ENCODE measurements around the gene CREB3L2. TPM values are rescaled to one million over a fixed set of nuclear protein-coding genes. Genes with fewer than 3 reads are reported as not detected.

The CREB3L2 gene
- total and polyA plus RNA-seq, 2 of the 13 experiments (the other 11 are each of a cell fraction or from before 2014, with no cell fraction given) = 22.1 to 41.1 TPM

DNA sequence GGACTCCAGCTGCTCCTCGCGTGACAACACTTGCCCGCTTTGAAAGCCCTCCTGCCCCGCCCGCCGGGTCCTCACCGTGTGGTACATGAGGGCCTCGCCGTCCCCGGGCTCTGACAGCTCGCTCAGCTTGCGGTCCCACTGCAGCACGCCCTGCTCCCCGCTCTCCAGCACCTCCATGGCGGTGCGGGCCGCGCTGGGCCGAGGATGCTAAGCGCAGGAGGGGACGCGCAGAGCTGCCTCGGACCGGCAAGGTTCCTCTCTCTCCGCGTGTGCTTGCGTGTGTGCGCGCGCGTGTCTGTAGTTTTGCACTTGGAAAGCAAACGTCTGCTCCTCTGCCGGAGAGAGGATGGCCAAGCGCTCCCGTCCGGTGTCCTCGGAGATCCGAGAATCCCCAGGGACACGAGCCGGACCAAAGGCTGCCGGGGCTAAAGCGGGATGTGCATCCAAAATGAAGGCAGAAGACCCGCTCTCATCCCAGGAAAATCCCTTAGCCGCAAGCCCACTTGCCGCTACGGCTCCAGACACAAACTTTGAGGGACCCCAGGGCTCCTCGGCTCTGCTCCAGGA, at the start of gene CREB3L2 (continued):
- TF ChIP-seq ZNF512B (CRISPR knock-in tag; IDR thresholded peaks at IDR 0.05; ENCODE audit: borderline replicate concordance) (no peak), MLX (CRISPR knock-in tag; IDR thresholded peaks at IDR 0.05) (no peak), DNMT3B (CRISPR knock-in tag; conservative IDR thresholded peaks at IDR 0.05) (no peak), KMT2A (CRISPR knock-in tag; IDR thresholded peaks at IDR 0.05) (no peak), ZNF496 (CRISPR knock-in tag; IDR thresholded peaks at IDR 0.05; ENCODE audit: insufficient replicate concordance) (no peak), HOXA3 (CRISPR knock-in tag; IDR thresholded peaks at IDR 0.05) (peak; percentile 22; the same call in 1 of the 2 replicates), MIXL1 (CRISPR knock-in tag; IDR thresholded peaks at IDR 0.05) (no peak), HMGA1 (CRISPR knock-in tag; conservative IDR thresholded peaks at IDR 0.05) (no peak), BATF2 (CRISPR knock-in tag; IDR thresholded peaks at IDR 0.05) (no peak), PHF8 (CRISPR knock-in tag; IDR thresholded peaks at IDR 0.05) (peak; percentile 76), RFX5 (IDR thresholded peaks at IDR 0.05; ENCODE audit: low read depth, low read length) (no peak), FOXM1 (CRISPR knock-in tag; IDR thresholded peaks at IDR 0.05) (no peak; the same call in 1 of the 2 replicates), ARID5B (CRISPR knock-in tag; IDR thresholded peaks at IDR 0.05) (no peak), ZNF781 (CRISPR knock-in tag; IDR thresholded peaks at IDR 0.05; ENCODE audit: borderline replicate concordance, not compliant biosample characterization) (no peak), ZNF879 (CRISPR knock-in tag; IDR thresholded peaks at IDR 0.05) (no peak), ZFYVE20 (CRISPR knock-in tag; IDR thresholded peaks at IDR 0.05; ENCODE audit: borderline replicate concordance, low read depth) (peak; percentile 92), PTBP1 (IDR thresholded peaks at IDR 0.05; ENCODE audit: low read depth, low read length, poor library complexity, severe bottlenecking) (no peak), PAX8 (CRISPR knock-in tag; IDR thresholded peaks at IDR 0.05; ENCODE audit: borderline replicate concordance) (peak; percentile 85; the same call in 1 of the 2 replicates), ZNF17 (CRISPR knock-in tag; IDR thresholded peaks at IDR 0.05) (no peak), SMYD3 (CRISPR knock-in tag; IDR thresholded peaks at IDR 0.05) (no peak)
- TF ChIP-seq, protein P1, sequence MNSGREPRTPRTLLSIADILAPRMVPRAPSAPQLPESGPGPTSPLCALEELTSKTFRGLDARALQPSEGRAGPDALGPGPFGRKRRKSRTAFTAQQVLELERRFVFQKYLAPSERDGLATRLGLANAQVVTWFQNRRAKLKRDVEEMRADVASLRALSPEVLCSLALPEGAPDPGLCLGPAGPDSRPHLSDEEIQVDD (CRISPR knock-in tag; IDR thresholded peaks at IDR 0.05; ENCODE audit: borderline replicate concordance) = no peak
- TF ChIP-seq, protein P2, sequence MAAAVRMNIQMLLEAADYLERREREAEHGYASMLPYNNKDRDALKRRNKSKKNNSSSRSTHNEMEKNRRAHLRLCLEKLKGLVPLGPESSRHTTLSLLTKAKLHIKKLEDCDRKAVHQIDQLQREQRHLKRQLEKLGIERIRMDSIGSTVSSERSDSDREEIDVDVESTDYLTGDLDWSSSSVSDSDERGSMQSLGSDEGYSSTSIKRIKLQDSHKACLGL (CRISPR knock-in tag; IDR thresholded peaks at IDR 0.05) = peak; percentile 79
